Measurements from ENCODE around the gene TEKT5. TPM values are rescaled to one million over a fixed set of nuclear protein-coding genes. Genes with fewer than 3 reads are reported as not detected.

The TEKT5 gene
- total RNA-seq, 1 donor from 2014 or later, result 1.0 TPM

- DNase-seq, result peak; percentile 87
Measured at GRCh38 chr16:10608687-10609401, 85.9 kb downstream of the TEKT5 start.

DNA sequence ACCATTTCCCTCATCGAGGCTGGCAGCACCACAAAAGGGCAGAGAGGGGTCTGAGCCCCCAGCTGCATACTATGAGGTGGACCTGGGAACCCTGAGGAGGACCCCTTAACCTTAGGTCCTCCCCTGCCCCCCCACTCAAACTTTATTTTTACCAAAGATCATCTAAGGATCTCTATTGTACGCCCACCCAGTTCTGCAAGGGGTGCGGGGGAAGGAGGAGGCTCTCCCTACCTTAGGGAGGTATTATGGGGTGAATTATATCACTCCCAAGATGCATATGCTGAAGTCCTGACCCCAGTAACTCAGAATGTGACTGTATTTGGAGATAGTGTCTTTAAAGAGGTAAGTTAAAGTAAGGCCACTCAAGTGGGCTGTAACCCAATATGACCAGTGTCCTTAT is 87.6 kb downstream of the TEKT5 start:
- no peak for DNase-seq

- DNase-seq, result no peak
Measured at GRCh38 chr16:10606607-10607006, 88.1 kb downstream of the TEKT5 start.

GRCh38 chr16:10605636-10606035 is 89.1 kb downstream of the TEKT5 start:
- DNase-seq, result no peak

DNA sequence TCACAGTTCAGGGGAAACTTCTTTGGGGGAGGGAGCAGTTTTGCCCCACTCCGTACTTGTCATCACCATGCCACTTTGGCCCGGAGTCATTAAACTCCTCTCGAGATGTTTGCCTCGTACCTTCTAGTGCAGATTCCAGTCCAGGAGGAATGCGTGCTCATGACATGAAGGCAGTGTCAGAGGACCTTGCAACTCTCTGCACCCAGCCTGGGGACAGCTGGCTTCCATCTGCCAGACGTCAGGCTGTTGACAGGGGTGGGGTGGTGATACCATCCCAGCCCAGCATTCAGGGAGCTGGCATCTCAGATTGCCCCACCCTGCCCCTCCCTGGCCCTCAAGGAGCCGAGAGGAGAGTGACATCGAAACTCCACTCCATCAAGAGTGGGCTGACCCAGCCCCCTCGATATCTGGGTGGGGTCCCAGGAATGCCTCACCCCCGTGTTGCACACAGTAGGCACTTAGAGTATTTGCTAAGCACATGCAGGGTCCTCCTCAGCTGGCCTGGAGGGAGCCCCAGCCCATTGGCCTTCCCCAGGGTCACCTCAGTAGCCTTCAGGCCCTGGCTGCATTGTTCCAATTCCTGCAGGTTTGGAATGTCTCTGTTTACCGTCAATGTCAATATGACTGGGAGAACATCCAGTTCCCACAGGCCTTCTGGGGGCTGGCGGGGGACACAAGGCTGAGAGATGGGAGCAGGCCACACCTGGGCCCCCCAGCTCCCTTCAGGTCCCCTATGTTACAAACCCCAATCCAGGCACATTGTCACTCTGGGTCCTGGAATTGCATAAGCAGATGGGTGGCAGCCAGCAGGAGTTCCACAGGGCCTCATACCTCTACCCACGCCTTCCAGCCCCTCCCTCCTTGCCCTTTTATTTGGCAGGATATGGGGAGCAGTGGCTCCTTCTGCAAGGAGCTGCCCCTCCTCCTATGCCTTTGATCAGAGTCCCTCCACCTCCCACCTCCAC is 93.0 kb downstream of the TEKT5 start:
- DNase-seq, result peak; percentile 80

GRCh38 chr16:10600782-10601443 is 93.8 kb downstream of the TEKT5 start:
- peak; percentile 71 for DNase-seq

- DNase-seq, result no peak
Measured at GRCh38 chr16:10599626-10600025, 95.1 kb downstream of the TEKT5 start.

DNA sequence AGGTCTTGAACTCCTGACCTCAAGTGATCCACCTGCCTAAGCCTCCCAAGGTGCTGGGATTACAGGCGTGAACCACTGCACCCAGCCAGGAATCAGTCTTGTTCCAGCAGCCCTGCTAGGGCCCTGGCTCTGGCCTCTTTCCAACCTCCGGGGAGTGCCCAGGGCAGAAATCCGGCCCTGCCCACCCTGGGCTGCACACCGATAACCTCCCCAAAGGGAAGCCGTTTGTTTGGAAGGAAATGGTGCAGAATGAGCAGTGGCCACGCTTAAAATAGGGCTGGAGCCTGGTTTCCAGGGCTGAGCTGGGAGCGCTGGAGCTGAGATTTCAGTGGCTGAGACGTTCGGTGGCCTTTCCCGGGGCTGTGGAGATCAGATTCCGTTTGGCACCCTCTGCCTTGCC is 96.6 kb downstream of the TEKT5 start:
- no peak for DNase-seq

DNA sequence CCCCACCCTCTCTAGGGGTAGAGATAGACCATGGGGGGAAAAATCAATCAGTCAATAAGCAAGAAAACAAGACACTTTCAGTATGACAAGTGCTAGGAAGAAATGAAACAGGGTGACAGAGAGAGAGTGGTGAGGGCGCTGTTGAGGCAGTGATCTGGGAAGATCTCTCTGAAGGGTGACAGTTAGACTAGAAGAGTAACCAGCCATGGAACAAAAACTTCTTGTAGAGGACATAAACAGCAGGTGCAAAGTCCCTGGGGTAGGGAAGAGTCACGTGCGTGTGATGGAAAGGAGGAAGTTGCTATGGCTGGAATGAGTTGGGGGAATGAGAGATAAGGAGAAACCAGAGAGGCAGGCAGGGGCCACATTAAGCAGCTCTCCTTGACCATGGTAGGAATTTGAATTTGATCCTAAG is 97.5 kb downstream of the TEKT5 start:
- peak; percentile 64 for DNase-seq

- DNase-seq, result peak; percentile 51
Measured at GRCh38 chr16:10594312-10594950, 100.3 kb downstream of the TEKT5 start.

- no peak for DNase-seq
Measured at GRCh38 chr16:10592611-10593010, 102.1 kb downstream of the TEKT5 start.

- DNase-seq, result no peak
Measured at GRCh38 chr16:10590342-10590741, 104.4 kb downstream of the TEKT5 start.

GRCh38 chr16:10589109-10589508 is 105.6 kb downstream of the TEKT5 start:
- DNase-seq, result no peak

DNA sequence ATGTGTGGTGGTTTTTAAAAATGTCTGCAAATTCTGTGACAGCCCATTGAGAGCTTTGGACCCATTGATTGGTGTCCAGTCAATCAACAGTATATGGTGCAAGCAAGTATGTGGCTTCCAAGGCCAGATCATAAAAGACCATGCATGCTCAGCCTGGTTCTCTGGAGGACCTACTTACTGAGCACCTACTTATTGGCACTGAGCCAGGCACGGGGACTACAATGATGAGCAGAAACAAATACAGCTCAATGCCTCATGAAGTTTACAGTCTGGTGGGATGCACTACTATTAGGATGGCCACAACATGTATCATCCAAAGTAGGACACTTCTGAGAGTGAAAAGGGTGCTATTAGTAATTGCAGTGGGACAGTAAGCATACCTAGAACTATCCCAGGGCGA is 107.1 kb downstream of the TEKT5 start:
- no peak for DNase-seq

- DNase-seq, result peak; percentile 44
Measured at GRCh38 chr16:10584981-10585438, 109.7 kb downstream of the TEKT5 start.

- DNase-seq, result no peak
Measured at GRCh38 chr16:10583269-10583668, 111.5 kb downstream of the TEKT5 start.

- no peak for DNase-seq
Measured at GRCh38 chr16:10581507-10581906, 113.2 kb downstream of the TEKT5 start.

DNA sequence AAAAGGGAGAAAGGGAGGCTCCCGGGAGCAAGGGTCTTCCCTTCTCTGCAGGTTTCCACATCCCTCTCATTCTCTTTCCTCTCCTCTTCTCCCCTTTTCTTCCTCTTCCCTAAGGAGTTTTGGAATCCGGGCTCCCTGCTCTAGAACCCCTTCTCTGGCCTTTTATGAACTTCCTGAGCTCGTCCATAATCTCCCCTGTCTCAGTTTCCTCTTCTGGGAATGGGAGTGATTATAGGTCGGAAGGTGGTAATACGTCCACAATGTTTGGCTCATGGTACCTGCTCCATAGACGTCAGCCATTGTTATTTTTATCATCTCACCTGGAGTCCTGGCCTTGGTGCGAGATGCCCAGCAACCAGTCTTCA is 113.9 kb downstream of the TEKT5 start:
- no peak for DNase-seq

GRCh38 chr16:10579965-10580882 is 114.5 kb downstream of the TEKT5 start, which contains the start of gene EMP2:
Gene EMP2, minus strand, starts transcription at chr16:10580598. Its CDS starts 32,981 bp downstream, at chr16:10547617.
- DNase-seq, result peak; percentile 94

DNA sequence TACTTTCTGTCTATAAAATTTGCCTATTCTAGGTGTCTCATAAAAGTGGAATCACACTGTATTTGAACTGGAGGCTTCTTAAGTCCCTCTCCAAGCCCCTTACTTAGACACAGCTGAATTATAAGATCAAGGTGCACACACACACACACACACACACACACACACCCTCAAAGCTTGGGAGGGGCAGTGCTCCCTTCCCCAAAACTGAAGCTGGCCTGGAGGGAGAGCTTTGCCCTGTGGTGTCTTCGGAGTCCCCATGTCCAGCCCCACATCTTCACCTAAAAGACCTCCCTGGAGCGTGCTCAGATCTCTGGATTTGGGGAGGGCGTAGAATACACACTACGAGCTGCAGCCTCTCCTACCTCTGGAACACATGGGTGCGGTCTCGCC is 115.2 kb downstream of the TEKT5 start:
- DNase-seq, result no peak

Data from tongue (tissue), 2 donors.